Measurements from ENCODE around the gene MRGPRG.

Gene MRGPRG

GRCh38 chr11:3190600-3190999 is 28.0 kb downstream of the MRGPRG start:
- POLR2A ChIA-PET, result no interaction called here
- CTCF ChIA-PET, result interaction anchor here (1.0 to 1.5 kb wide), 3 partner anchors 10 to 26 kb away, joined by 3 to 4 read pairs (median 4); no protein-coding TSS in a partner anchor
- TF ChIP-seq, protein P1, sequence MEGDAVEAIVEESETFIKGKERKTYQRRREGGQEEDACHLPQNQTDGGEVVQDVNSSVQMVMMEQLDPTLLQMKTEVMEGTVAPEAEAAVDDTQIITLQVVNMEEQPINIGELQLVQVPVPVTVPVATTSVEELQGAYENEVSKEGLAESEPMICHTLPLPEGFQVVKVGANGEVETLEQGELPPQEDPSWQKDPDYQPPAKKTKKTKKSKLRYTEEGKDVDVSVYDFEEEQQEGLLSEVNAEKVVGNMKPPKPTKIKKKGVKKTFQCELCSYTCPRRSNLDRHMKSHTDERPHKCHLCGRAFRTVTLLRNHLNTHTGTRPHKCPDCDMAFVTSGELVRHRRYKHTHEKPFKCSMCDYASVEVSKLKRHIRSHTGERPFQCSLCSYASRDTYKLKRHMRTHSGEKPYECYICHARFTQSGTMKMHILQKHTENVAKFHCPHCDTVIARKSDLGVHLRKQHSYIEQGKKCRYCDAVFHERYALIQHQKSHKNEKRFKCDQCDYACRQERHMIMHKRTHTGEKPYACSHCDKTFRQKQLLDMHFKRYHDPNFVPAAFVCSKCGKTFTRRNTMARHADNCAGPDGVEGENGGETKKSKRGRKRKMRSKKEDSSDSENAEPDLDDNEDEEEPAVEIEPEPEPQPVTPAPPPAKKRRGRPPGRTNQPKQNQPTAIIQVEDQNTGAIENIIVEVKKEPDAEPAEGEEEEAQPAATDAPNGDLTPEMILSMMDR (IDR thresholded peaks at IDR 0.05; ENCODE audit: insufficient read depth, low read length, missing control alignments), result no peak
- DNase-seq (ENCODE audit: low read depth, low spot score), result no peak
- no peak overlapping the region for H3K4me3 ChIP-seq (ENCODE audit: low read depth, low read length)

- no peak for DNase-seq (ENCODE audit: low read depth, low spot score)
- H3K4me3 ChIP-seq (ENCODE audit: low read depth, low read length), result no peak overlapping the region
- POLR2A ChIA-PET, result no interaction called here
- CTCF ChIA-PET, result interaction anchor here (0.7 to 1.5 kb wide), 3 partner anchors 11 to 27 kb away, joined by 3 to 5 read pairs (median 4); no protein-coding TSS in a partner anchor
- TF ChIP-seq, protein P1 (IDR thresholded peaks at IDR 0.05; ENCODE audit: insufficient read depth, low read length, missing control alignments), result no peak
These were observed 28.6 kb downstream of the MRGPRG start for GRCh38 chr11:3189886-3190583.

DNA sequence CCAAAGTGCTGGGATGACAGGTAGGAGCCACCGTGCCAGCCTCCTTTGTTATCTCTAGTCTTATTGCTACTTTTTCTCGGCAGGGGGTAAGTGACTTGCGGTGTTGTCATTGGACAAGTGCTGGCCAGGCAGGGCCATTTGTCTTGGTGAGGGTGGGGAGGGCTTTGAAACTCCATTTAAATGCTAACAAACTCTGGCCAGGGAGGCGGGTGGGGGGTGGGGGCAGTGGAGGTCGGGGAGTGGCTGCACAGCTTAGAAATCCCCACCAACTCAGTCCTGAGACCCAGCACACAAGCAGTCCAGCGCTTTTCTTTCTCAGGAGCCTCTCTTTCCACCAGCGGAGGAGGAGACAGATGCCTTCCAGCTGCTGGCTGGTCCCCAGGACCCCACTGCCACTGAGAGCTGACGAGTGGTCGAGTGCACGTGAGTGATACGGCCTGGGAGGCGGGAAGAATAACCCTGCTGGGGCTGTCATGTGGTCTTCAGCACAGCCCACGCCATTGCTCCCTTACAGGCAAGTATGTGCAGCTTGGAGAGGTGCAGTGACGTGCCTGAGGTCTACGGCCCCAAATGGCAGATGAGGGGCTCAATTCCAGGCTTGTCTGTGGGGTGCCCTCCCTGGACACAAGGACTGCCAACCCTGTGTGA is 29.3 kb downstream of the MRGPRG start:
- DNase-seq (ENCODE audit: low read depth, low spot score), result no peak
- TF ChIP-seq, protein P1 (IDR thresholded peaks at IDR 0.05; ENCODE audit: insufficient read depth, low read length, missing control alignments), result no peak
- CTCF ChIA-PET, result interaction anchor here (0.7 to 1.5 kb wide), 2 partner anchors 15 to 27 kb away, joined by 4 to 5 read pairs; no protein-coding TSS in a partner anchor
- POLR2A ChIA-PET, result no interaction called here
- H3K4me3 ChIP-seq (ENCODE audit: low read depth, low read length), result no peak overlapping the region

GRCh38 chr11:3188496-3189195 is 30.0 kb downstream of the MRGPRG start:
- TF ChIP-seq, protein P1 (IDR thresholded peaks at IDR 0.05; ENCODE audit: insufficient read depth, low read length, missing control alignments), result no peak
- POLR2A ChIA-PET, result no interaction called here
- H3K4me3 ChIP-seq (ENCODE audit: low read depth, low read length), result no peak overlapping the region

DNA sequence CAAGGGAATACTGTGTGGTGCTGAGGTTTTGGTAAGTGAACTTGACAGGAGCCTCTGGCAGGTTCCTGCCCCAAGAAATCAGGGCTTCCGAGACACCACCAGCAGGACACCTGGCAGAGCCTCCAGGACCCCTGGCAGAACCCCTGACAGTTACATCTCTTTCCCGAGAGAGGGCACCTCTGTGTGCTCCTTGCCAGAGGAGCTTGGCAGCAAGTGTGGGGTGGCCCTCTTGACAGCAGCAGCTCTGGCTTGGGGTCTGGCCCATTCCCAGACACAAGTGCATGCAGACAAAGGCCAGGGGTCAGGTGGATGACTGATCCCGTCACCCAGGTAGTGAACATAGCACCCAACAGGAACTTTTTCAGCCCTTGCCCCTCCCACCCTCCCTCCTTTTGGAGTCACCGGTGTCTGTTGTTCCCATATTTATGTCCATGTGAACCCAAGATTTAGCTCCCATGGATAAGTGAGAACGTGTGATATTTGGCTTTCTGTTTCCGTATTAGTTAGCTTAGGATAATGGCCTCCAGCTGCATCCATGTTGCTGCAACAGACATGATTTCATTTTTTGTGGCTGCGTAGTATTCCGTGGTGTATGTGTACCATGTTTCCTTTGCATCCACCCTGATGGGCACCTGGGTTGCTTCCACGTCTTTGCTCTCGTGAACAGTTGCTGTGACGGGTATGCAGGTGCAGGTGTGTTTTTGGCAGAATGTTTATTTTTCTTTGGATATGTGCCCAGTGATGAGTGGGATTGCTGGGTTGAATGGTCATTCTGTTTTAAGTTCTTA is 32.3 kb downstream of the MRGPRG start:
- no peak overlapping the region for H3K4me3 ChIP-seq (ENCODE audit: low read depth, low read length)
- no peak for DNase-seq (ENCODE audit: low read depth, low spot score)
- CTCF ChIA-PET, result no interaction called here
- POLR2A ChIA-PET, result no interaction called here
- TF ChIP-seq, protein P1 (IDR thresholded peaks at IDR 0.05; ENCODE audit: insufficient read depth, low read length, missing control alignments), result no peak

More at GRCh38 chr11:3188496-3189195, 30.0 kb downstream of the MRGPRG start:
- DNase-seq (ENCODE audit: low read depth, low spot score), result no peak
- CTCF ChIA-PET, result interaction anchor here (1.1 kb wide), 1 partner anchor 21 kb away, joined by 3 read pairs; no protein-coding TSS in a partner anchor
